Measurements from ENCODE around the gene KLHDC10.

- TF ChIP-seq CTCF (conservative IDR thresholded peaks at IDR 0.05; ENCODE audit: low read depth, low read length) (no peak), EZH2 (IDR thresholded peaks at IDR 0.05; ENCODE audit: low read length, unreplicated experiment) (no peak)
Measured at GRCh38 chr7:130124711-130125110, 54.4 kb downstream of the KLHDC10 start.
